HG03039 (cell line): ENCODE results near the gene NHS.

Source experiments
- ATAC-seq: cut with Tn5 transposase; IDR thresholded peaks from one replicate; pipeline ENCODE4 v1.9.1; 2021; ENCODE audit warnings: mild to moderate bottlenecking, moderate library complexity; ENCODE audit not compliant: unreplicated experiment

NHS gene

GRCh38 chrX:17580539-17581152, 205.6 kb downstream of the NHS start:
- no peak for ATAC-seq

DNA sequence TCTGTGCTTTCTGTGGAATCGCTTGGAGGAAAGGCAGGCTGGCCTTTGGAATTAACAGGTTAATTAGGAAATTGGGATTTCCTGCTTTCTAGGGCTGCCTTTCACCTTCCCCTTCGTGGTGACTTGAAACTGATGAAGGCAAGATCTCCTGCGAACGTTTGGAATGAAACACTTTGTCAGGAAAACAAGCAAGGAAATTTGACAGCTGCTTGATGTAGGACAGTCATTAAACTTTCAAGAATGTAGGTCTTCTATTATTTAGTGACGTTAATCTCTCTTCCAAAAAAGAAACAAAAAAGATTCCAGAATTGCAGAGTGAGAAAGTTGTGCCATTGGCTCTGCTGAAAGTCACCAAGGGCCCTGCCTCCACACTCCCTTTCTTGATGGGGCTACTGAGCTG, 206.6 kb downstream of the NHS start:
- no peak for ATAC-seq

GRCh38 chrX:17584248-17584681, 209.3 kb downstream of the NHS start:
- no peak for ATAC-seq

GRCh38 chrX:17585006-17585405, 210.0 kb downstream of the NHS start:
- no peak for ATAC-seq

GRCh38 chrX:17587366-17587765, 212.4 kb downstream of the NHS start:
- no peak for ATAC-seq

DNA sequence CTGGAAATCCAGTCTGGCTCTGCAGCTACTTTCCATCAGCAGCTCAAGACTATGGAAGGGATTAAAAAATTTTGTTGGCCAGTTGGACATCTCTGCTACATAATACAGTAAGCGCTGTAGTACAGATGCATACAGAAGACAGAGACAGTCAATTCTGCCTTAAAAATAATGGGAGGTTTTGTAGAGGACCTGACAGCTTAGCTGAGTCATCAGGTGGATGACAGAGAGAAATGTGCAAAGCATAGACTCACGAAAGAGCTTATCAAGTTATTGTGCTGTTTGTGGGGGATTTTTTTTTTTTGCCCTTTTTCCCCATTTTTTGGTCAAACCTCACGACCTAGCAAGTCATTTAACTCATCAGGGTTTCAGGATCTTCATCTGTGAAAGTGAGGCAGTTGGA, 213.3 kb downstream of the NHS start:
- ATAC-seq = no peak

DNA sequence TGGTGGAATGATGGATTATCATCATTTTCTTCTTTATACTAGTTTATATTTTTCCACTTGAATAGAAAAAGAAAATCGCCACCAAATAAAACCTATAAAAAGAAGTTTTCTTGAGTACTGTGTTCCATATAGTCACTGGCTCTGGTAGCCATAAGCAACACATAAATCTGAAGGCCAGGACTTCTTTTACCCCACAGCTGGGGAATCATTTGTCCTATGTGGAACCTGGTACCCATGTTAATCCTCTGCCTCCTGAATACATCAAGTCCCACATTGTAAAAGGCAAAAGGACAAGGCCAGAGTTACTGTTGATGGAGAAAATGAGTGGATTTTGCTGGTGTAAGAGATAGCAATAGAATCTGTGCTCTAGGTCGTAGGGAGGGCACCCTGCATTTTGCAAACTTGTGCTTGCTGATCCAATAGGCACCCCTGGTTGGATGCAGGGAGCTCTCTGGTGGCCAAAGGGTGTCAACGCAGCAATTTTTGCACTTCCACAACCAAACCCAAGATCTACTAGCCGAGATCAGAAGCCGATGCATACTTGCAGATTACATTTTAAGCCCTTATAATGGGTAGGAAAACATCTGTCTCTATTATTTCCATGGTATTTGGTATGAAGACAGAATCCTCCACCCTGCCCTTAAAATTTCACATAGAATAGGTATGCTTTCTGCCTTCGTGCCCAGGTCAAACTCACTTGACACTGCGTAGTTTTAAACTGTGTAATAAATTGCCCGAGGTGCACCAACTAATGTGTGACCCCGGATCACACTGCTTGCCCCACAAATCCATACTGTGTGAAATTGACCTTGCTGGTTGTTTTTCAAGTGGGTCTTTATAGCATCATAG, 216.1 kb downstream of the NHS start:
- no peak for ATAC-seq

DNA sequence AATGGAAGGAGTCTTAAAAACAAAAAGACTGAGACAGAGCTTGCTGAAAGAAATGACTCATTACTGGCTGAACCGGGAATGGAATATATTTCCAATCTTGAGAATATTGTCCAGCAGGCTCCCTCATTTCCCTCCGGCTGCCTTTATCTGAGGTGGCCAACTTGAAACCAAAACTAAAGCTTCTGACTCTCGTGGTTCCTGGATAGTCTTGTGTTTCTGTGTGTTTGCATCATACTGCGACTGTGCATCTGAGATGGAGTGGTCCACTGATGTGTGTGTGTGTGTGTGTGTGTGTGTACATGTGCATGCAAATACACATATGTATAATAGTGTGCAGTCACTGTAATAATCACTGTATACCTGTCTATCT, 216.7 kb downstream of the NHS start:
- no peak for ATAC-seq

DNA sequence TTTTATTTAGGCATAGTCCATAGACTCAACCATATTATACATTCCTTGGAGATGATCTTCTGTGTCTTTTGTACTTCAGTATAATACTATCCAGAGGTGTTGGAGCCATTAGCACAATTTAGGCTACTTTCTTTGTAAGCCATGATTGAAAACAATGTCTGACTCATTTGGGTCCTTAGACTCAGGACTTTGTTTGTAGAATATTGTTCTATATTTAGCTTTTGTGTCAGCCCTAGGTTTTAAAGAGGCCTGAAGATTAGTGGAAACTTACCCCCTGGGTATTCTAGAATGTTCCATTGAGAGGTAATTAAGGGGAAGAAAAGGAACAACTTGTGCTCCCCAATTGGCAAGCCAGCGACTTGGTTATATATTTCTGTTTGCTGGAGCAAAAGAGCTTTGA, 217.1 kb downstream of the NHS start:
- no peak for ATAC-seq

- ATAC-seq = no peak
These were observed 219.7 kb downstream of the NHS start for GRCh38 chrX:17594693-17595092.

- no peak for ATAC-seq
These were observed 220.5 kb downstream of the NHS start for GRCh38 chrX:17595456-17596035.

GRCh38 chrX:17596061-17596460, 221.1 kb downstream of the NHS start:
- ATAC-seq = no peak

- no peak for ATAC-seq
These were observed 221.7 kb downstream of the NHS start for GRCh38 chrX:17596546-17597205.

DNA sequence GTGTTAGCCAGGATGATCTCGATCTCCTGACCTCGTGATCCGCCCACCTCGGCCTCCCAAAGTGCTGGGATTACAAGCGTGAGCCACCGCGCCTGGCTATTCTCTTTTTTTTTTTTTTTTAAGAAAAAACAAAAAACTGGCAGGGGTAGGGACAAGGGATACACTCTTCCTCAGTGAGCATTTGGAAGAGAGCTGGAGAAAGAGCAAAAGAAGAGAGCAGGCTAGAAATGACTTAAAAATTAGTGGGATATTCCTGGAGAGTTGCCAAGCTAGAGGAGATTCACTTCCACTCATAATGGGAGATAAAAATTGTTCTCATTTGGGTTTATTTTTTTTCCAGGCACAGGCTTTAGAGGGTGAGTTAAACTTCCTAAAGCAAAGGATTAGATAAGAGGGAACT, 222.3 kb downstream of the NHS start:
- ATAC-seq = no peak

DNA sequence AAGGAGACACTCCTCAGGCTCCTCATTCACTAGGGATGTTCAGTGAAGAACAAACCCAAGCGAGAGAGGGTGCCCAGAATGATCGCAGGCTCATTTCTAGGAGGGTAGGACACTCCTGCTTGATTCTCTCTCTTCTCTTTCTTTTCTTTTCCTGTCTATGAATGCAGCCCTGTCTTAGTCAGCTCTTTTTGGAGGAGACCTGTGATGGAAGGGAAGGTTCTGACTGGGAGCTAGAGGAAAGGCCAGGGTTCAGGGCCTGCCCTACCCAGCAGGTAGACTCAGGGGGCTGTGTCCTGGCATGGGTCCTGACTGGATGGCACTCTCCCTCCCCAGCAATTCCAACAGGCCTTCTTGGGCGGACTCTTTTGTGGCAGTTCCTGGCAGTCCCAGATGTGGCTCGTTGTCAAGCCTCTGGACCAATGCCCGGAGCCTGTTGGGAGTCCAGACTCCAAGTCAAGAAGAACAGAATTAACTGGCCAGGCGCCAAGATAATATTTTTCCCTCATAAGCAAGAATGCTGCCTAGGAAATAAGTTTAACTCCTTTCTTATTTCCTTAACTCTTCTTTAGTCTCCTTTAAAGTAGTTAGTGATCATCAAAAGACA, 222.9 kb downstream of the NHS start:
- no peak for ATAC-seq

GRCh38 chrX:17601441-17602200, 226.6 kb downstream of the NHS start:
- no peak for ATAC-seq

- ATAC-seq = no peak
These were observed 227.2 kb downstream of the NHS start for GRCh38 chrX:17602245-17602644.

DNA sequence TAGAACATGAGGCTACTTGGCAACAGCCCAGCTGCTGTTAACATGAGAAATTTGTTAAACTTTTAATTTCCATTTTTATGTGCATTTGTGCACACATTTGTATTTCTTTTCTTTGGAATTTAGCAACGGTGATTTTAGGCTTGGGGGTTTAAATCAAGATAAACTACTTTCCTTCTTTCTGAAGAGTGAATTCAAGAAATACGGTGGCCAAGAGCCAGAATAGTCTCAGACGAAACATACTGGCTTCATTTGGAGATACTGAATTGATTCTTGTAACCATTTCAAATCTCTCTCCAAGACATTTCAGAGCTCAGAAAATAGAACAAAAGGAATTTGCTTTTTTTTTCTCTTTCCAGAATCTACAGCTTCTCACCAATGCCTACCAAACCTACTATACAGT, 228.2 kb downstream of the NHS start:
- ATAC-seq = no peak

DNA sequence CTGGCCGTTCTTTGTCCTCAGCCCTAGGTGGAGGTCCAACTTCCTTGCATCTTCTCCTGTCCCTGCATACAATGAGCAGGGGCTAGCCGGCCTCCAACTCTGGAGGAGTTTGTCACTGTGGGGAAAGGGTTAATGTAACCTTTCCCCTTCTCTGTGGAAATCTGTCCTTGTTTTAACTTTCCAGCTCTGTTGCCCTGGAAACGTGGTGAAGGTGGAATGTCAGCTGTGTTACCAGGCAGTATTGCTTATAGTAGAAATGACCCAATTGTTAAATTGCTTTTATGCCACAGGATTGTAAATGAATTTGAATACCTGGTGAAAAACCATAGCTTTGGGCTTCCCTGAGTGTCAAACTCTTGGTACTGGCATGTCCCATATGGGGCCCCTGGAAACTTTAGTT, 230.7 kb downstream of the NHS start:
- ATAC-seq = no peak

DNA sequence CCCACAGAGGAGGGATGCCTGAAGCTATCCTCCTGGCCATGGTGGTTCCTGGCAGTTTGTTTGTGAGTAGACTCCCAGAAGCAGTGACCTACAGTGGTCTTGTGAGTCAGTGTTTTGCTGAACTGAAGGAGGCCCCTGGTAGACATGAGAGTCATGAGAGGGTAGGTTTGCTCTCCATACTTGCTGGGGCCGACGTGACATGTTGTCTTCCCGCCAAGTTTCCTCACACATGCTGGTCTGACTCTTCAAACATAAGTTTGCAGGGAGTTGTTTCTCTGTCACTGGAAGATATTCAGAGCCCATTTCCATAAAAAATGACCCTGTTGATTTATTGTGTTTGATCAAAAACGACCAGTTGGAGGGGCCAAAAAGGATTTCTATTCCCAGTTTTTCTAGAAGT, 231.2 kb downstream of the NHS start:
- ATAC-seq = no peak

DNA sequence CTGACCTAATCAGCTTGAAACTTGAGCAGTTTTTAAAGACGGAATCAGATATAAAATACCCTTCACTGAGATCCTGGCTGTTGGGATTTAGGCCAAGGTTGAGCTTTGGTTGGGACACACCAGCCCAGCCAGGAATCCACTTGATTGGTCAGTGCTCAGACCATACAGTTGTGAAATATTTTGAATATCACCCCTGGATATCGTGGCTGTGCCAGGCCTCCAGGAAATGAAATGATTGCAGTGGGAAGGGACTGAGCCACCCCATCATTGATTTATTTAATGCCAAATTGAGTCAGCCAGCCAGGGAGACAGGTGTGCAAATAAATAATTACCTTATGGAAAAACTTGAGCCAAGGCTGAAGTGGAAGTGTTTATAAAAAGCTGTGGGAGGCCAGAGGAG, 233.9 kb downstream of the NHS start:
- no peak for ATAC-seq
